Stimulated activated CD8-positive, alpha-beta memory T cell treated with anti-CD3 and anti-CD28 coated beads, Interleukin-7, amount 100 ng/mL, for 1 hour (primary cell): ENCODE results near the gene DEAF1.

Experiments used
- DNase-seq, 2 donors: peaks; one replicate each; pipeline ENCODE4 v3.0.0-alpha.2; 2020; ENCODE audit warnings: low read depth in 2 of 2

DEAF1 gene

DNA sequence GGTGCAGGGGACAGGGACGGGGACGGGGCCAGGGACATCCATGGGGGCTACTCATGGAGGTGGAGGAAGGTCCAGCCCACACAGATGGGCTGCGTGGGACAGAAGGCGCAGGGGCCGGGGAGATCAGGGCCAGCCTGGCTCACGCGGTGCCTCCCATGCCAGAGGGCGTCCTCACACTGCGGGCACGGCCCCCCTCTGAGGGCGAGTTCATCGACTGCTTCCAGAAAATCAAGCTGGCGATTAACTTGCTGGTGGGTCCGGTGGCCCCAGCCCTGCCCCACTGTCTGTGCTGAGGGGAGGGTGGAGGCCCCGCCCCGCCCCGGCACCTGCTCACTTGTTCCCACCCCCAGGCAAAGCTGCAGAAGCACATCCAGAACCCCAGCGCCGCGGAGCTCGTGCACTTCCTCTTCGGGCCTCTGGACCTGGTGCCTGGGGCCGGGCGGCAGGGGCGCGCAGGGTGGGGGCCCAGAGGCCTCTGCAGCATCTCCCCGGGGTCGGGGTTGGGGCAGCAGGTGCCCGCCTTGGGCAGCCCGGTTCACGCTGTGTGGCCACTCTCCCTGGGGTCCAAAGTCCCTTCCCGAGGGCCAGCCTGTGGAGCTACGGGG is 26.8 kb upstream of the DEAF1 start:
- DNase-seq: no peak

GRCh38 chr11:721247-721740 is 26.3 kb upstream of the DEAF1 start:
- DNase-seq: no peak

GRCh38 chr11:720642-721246 is 25.7 kb upstream of the DEAF1 start:
- DNase-seq: peak in 1 of 2 donors; percentile 19

DNA sequence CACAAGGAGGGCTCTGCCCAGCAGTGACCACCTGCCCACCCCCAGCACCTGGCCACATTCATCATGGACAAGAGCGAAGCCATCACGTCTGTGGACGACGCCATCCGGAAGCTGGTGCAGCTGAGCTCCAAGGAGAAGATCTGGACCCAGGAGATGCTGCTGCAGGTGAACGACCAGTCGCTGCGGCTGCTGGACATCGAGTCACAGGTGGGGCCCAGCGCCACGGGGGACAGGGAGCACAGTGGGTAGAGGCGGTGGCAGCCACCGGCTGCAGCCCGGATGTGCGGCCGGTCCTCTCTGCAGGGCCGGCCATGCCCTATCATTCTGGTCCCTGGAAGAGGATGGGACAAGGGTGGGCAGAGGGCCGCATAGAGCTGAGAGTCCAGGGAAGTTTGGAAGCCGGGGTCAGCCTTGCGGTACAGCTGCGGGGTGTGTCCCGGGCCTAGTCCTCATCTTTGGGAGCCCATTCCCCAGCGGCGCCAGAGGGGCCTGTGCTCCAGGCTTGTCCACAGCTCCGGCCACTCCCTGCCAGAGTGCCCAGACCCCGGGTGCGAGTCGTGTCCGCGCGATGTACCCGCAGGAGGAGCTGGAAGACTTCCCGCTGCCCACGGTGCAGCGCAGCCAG is 25.1 kb upstream of the DEAF1 start:
- DNase-seq: no peak

GRCh38 chr11:719214-720016 is 24.4 kb upstream of the DEAF1 start:
- DNase-seq: no peak

DNA sequence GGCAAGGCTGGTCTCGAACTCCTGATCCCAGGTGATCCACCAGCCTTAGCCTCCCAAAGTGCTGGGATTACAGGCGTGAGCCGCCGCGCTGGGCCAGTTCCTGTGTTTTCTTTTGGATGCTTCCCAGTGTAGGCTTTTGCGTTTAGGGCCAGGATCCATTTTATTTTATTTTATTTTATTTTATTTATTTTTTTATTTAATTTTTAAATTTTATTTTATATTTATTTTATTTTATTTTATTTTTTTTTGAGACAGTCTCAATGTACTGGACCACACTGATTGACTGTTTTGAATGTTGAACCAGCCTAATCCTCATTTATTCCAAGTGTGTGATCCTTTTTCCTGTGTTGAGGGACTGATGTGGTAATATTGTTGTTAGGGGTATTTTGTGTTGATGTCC is 19.4 kb upstream of the DEAF1 start:
- no peak for DNase-seq

DNA sequence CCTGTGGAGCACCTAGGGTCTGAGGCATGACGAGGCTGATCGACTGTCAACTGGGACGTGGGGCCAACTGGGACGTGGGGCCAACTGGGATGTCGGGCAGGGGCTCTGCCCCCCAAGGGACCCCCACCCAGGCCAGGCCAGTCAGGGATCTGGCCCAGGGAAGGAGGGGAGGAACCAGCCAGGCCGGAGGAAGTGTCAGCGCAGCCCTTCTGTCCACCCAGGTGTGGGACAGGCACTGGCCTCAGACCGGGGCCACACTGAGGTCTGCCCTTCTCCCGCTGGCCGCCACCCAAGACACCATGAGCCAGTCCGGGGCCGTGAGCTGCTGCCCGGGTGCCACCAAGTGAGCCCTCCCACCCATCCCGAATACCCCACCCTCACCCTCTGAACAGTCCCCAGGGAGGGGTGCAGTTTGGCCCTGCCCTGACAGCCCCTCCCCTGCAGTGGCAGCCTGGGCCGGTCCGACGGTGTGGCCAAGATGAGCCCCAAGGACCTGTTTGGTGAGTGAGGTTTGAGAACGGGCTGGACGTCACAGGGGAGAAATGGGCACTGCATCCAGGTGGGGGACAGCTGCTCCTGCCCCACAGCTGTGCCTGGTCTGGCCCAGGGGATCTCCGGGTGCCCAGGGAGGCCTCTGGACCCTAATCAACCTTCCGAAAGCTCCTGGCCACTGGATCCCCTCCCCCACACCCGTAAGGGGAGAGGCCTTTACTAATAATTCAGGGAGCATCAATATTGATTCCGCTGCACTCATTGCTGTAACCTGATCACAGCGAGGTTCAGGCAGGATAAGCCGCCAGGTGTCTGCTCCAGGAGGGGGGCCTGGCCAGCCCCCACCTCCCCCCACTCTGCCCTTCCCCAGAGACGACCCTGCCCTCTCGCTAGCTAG is 14.3 kb upstream of the DEAF1 start:
- DNase-seq: no peak

GRCh38 chr11:708511-708910 is 13.5 kb upstream of the DEAF1 start:
- no peak for DNase-seq

- DNase-seq: no peak
These were observed 12.9 kb upstream of the DEAF1 start for GRCh38 chr11:707817-708420.

GRCh38 chr11:706957-707816 is 12.2 kb upstream of the DEAF1 start:
- no peak for DNase-seq

GRCh38 chr11:706439-706956 is 11.5 kb upstream of the DEAF1 start:
- no peak for DNase-seq

DNA sequence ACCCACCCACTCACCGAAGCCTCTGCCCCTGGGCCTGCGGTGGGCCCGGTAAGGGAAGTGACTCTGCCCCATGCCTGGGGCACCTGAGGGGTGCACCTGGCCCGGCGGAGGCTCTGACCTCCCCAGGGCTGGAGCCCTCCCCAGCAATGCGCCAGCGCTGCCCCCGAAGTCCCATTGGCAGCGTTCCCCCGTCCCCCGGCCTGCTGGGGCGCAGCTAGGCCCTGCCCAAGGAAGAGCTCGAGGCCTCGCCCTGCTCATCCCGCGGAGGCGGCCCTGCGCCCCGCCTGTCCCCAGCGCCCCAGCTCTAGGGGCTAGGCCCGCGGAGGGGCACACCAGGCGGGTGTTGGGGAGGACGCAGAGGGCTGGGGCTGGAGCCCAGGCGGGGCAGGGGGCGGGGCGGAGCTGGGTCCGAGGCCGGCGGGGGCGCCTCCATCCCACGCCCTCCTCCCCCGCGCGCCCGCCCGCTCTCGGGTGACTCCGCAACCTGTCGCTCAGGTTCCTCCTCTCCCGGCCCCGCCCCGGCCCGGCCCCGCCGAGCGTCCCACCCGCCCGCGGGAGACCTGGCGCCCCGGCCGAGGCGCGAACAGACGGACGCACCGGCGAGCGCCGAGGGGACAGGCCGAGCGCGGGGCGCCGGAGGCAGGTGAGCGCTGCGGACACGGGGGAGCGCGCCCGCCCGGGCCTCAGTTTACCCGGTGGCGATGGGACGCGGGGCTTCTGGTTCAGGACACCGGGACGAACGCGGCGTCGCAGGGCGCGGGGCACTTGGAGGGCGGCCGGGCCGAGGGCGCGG is 10.8 kb upstream of the DEAF1 start, which contains the start of gene EPS8L2:
TSS of gene EPS8L2 (plus strand) at position 586 of the 793 bp plus-strand sequence. CDS start 3,177 bp downstream, outside the sequence.
- DNase-seq: no peak

DNA sequence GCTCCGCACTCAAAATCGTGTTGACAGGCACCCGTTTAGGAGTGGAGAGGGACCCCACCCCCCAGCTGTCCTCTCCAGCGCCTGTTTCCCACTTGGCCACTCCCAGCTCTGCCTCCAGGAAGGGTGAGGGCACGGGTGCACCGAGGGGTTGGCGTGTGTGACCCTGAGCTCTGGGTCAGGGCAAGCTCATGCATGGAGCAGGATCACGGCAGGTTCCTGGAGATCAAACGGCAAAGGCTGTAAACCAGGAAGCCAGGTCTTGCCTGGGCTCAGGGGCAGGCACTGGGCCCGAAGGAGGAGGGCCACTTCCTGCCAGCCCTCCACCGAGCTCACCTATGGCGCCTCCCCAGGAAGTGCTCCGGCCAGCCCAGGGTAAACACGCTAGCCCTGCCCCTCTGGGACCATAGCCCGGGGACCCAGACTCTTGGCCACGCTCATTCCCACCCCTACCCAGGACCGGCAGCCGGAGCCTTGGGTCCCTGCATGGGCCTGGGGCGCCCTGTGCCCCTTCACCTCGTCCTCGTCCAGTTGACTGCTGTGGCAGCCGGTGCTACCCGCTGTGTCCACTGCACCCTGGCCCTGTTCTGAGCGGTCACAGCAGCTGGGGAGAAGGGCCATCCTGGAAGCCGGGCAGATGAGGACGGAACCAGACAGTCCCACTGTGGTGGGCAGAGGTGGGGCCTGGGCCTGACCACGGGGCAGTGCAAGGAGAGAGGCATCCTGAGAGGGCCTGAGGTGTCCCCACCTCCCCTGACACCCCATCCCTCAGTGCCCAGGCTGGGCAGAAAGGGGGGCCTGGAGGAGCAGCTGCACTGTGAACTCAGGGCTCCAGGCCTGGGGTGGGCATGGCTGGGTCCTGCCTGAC is 10.0 kb upstream of the DEAF1 start:
- no peak for DNase-seq

DNA sequence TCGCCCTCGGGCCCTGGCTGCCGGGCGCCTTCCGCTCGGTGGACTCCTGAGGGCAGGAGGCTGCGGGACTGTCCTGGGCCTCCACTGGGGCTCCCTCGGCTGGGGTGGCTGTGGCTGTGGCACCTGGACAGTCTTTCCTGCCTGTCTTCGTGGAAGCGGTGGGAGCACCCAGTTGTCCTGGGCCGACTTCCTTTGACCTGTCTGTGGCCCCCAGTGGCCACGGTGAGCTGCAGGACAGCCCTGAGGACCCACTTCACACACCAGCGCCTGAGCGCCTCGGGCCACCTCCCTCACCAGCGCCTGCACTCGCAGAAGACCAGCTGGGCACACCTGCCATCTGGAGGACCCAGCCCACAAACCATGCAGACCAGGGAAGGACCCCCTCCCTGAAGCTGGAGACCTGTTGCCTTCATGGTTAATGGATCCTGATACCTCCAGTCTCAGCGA is 9.2 kb upstream of the DEAF1 start:
- DNase-seq: no peak

- no peak for DNase-seq
These were observed 8.5 kb upstream of the DEAF1 start for GRCh38 chr11:703506-703905.

- DNase-seq: no peak
These were observed 7.7 kb upstream of the DEAF1 start for GRCh38 chr11:702462-703461.
